Chondrocyte (in vitro differentiated cells): ENCODE data around the gene ZNF652. TPM values are rescaled to one million over a fixed set of nuclear protein-coding genes. Genes with fewer than 3 reads are reported as not detected.

Source experiments
- DNase-seq: peaks from one replicate; pipeline ENCODE4 v3.0.0; 2021; ENCODE audit warnings: mixed read lengths, low spot score
- H3K27ac Mint-ChIP-seq: one replicate; pipeline ENCODE4 v1.8.0; 2021; ENCODE audit warnings: mild to moderate bottlenecking, moderate library complexity, mixed read lengths; ENCODE audit not compliant: unreplicated experiment
- H3K27me3 Mint-ChIP-seq: 2 replicates; pipeline ENCODE4 v1.8.0; 2021; ENCODE audit warnings: low read depth, mixed read lengths
- H3K36me3 Mint-ChIP-seq: 2 replicates; pipeline ENCODE4 v1.8.0; 2021; ENCODE audit warnings: low read depth, mixed read lengths
- H3K4me1 Mint-ChIP-seq: 2 replicates; pipeline ENCODE4 v1.8.0; 2021; ENCODE audit warnings: low read depth, mild to moderate bottlenecking, mixed read lengths
- H3K4me3 Mint-ChIP-seq: one replicate; pipeline ENCODE4 v1.8.0; 2021; ENCODE audit warnings: mild to moderate bottlenecking, moderate library complexity, mixed read lengths; ENCODE audit not compliant: unreplicated experiment
- H3K9me3 Mint-ChIP-seq: 2 replicates; pipeline ENCODE4 v1.8.0; 2021; ENCODE audit warnings: low read depth, mixed read lengths
- CTCF ChIP-seq: fragments of 200-600 bp; sonication (generic); IDR thresholded peaks from 2 replicates; pipeline ENCODE4 v1.5.0; 2021; ENCODE audit warnings: antibody characterized with exemption, mild to moderate bottlenecking, moderate library complexity
- total RNA-seq: library from RNA; stranded (reverse); gene quantifications from 3 replicates; pipeline ENCODE4 v1.2.1, GENCODE V29; 2021

The ZNF652 gene
- total RNA-seq, 1 donor from 2014 or later = 48.0 TPM

GRCh38 chr17:49357516-49357915 is 4.5 kb downstream of the ZNF652 start:
- no peak overlapping the region for H3K27ac Mint-ChIP-seq
- TF ChIP-seq CTCF = no peak
- H3K36me3 Mint-ChIP-seq = no peaks in the 10 kb centered on the region
- no peaks in the 10 kb centered on the region for H3K9me3 Mint-ChIP-seq
- no peak overlapping the region for H3K4me3 Mint-ChIP-seq
- H3K4me1 Mint-ChIP-seq = peaks cover 45% of the 10 kb centered on the region
- no peak for DNase-seq
- no peaks in the 10 kb centered on the region for H3K27me3 Mint-ChIP-seq

- TF ChIP-seq CTCF = no peak
- H3K36me3 Mint-ChIP-seq = no peaks in the 10 kb centered on the region
- no peak overlapping the region for H3K27ac Mint-ChIP-seq
- no peaks in the 10 kb centered on the region for H3K27me3 Mint-ChIP-seq
- H3K4me1 Mint-ChIP-seq = peaks cover 42% of the 10 kb centered on the region
- no peak overlapping the region for H3K4me3 Mint-ChIP-seq
- no peak for DNase-seq
- H3K9me3 Mint-ChIP-seq = no peaks in the 10 kb centered on the region
Measured at GRCh38 chr17:49356320-49356719, 5.7 kb downstream of the ZNF652 start.

GRCh38 chr17:49353607-49354006 is 8.4 kb downstream of the ZNF652 start:
- no peaks in the 10 kb centered on the region for H3K27me3 Mint-ChIP-seq
- no peak for TF ChIP-seq CTCF
- DNase-seq = no peak
- peak overlapping the region; percentile 13 for H3K27ac Mint-ChIP-seq
- H3K9me3 Mint-ChIP-seq = no peaks in the 10 kb centered on the region
- no peaks in the 10 kb centered on the region for H3K36me3 Mint-ChIP-seq
- H3K4me1 Mint-ChIP-seq = peaks cover 22% of the 10 kb centered on the region
- no peak overlapping the region for H3K4me3 Mint-ChIP-seq

GRCh38 chr17:49352587-49353154 is 9.4 kb downstream of the ZNF652 start:
- DNase-seq = no peak
- H3K27ac Mint-ChIP-seq = no peak overlapping the region
- no peak overlapping the region for H3K4me3 Mint-ChIP-seq
- no peaks in the 10 kb centered on the region for H3K36me3 Mint-ChIP-seq
- no peak for TF ChIP-seq CTCF
- H3K27me3 Mint-ChIP-seq = no peaks in the 10 kb centered on the region
- H3K9me3 Mint-ChIP-seq = no peaks in the 10 kb centered on the region
- peaks cover 16% of the 10 kb centered on the region for H3K4me1 Mint-ChIP-seq

- H3K27me3 Mint-ChIP-seq = no peaks in the 10 kb centered on the region
- no peak for DNase-seq
- no peaks in the 10 kb centered on the region for H3K9me3 Mint-ChIP-seq
- H3K27ac Mint-ChIP-seq = no peak overlapping the region
- TF ChIP-seq CTCF = no peak
- no peaks in the 10 kb centered on the region for H3K36me3 Mint-ChIP-seq
- no peak overlapping the region for H3K4me3 Mint-ChIP-seq
- H3K4me1 Mint-ChIP-seq = peaks cover 20% of the 10 kb centered on the region
Measured at GRCh38 chr17:49351572-49352140, 10.4 kb downstream of the ZNF652 start.
